GM20000 (cell line): ENCODE results near the gene COQ5.

Source experiments
- DNase-seq: peaks from one replicate; pipeline ENCODE4 v3.0.0; 2012; ENCODE audit warnings: low spot score
- TF ChIP-seq, protein P1 (sequence below): IDR thresholded peaks from 2 replicates; pipeline ENCODE4 v1.5.1; 2012; ENCODE audit warnings: mild to moderate bottlenecking, control low read depth; ENCODE audit errors: extremely low read depth, missing control alignments

COQ5 gene

DNA sequence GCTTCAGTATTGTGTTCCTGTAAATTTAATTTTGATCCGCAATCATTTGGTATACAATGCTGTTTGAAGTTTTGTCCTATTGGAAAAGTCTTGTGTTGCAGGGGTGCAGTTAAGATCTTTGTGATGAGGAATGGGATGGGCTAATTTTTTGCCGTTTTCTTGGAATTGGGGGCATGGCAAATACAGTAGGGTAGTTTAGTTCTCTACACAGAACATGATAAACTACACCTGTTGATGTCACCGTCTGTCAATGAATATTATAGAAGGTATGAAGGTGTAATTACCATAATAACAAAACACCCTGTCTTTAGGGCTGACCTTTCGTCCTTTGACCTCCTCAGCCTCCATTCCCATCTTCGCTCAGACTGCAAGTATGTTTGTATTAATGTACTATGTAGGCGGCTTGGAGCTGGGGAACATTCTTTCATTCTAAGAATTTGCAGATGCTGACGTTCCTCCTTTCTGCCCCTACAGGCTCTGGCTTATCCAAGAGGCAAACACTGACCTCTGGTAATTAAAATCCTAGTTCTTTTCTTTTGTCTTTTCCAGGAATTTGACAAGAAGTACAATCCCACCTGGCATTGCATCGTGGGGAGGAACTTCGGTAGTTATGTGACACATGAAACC, 31.3 kb downstream of the COQ5 start:
- no peak for DNase-seq
- TF ChIP-seq, protein P1, sequence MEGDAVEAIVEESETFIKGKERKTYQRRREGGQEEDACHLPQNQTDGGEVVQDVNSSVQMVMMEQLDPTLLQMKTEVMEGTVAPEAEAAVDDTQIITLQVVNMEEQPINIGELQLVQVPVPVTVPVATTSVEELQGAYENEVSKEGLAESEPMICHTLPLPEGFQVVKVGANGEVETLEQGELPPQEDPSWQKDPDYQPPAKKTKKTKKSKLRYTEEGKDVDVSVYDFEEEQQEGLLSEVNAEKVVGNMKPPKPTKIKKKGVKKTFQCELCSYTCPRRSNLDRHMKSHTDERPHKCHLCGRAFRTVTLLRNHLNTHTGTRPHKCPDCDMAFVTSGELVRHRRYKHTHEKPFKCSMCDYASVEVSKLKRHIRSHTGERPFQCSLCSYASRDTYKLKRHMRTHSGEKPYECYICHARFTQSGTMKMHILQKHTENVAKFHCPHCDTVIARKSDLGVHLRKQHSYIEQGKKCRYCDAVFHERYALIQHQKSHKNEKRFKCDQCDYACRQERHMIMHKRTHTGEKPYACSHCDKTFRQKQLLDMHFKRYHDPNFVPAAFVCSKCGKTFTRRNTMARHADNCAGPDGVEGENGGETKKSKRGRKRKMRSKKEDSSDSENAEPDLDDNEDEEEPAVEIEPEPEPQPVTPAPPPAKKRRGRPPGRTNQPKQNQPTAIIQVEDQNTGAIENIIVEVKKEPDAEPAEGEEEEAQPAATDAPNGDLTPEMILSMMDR, result no peak

DNA sequence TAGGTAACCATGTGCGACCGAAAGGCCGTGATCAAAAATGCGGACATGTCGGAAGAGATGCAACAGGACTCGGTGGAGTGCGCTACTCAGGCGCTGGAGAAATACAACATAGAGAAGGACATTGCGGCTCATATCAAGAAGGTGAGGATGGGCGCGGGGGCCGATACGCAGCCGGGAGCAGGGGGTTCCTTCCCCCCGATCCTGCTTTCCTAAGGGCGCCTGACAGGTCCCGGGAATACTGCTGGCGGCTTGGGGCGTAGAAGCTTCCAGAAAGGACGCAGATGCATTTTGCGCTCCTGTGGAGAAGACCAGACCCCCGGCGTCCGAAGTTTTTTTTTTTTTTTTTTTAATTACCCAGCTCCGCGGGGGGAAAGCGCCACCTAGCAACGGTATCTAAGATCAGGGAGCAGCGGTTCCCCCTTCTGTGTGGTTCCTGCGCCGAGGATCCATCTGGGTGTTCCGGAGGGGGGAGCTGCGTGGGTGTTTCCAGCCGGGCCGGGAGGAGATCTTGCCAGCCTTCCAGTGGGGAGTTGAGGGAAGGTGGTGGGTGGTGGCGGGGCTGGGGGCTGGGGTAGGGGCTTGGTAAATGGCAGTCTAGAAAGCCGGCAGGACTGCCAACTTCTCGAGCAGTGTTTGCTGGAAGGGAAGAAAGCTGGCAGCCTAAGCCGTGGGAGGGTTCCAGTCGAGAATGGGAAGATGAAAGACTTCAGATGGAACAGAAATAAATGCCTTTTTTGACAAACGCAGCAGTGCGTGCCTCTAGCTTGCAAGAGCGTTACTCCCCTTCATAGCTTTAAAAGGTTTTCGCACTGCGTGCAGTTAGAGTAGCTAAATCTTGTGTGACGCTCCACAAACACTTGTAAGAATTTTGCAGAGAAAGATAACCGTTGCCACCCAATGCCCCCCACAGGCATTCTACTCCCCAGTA, 32.3 kb downstream of the COQ5 start:
- peak; percentile 68 for DNase-seq
- TF ChIP-seq, protein P1, result no peak

DNA sequence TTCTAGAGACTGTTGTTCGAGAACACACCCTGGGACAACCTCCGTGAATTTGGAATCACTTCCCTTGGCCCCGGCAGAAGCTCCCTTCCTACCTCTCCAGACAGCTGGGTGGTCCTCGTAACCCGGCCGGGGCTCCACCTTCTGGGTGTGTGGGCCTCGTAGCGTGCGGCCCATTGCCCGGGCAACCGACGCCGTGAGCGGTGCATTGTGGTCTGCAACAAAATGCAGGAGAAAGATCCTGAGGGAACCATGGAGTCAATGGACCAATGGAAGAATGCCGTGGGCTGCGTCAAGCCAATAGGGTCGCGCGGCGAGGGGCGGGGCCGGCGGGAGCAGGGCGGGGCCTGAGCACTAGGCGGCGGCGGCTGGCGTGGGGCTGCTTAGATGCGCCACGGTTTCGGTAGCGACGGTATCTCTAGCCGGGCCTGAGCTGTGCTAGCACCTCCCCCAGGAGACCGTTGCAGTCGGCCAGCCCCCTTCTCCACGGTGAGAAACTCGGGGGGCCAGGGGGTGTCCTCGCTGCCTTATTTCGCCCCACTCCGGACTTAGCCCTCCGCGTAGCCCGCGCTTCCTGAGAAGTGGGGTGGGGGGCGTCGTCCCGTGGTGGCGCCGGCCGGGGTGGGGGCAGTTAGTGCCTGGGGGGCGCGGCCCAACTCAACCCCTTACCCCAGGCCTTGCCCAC, 33.1 kb downstream of the COQ5 start, which contains the start of gene DYNLL1:
Gene DYNLL1 (plus strand): TSS at position 383 of the 682 bp plus-strand sequence. CDS start 309 bp downstream, outside the sequence.
- DNase-seq, result peak; percentile 97

DNA sequence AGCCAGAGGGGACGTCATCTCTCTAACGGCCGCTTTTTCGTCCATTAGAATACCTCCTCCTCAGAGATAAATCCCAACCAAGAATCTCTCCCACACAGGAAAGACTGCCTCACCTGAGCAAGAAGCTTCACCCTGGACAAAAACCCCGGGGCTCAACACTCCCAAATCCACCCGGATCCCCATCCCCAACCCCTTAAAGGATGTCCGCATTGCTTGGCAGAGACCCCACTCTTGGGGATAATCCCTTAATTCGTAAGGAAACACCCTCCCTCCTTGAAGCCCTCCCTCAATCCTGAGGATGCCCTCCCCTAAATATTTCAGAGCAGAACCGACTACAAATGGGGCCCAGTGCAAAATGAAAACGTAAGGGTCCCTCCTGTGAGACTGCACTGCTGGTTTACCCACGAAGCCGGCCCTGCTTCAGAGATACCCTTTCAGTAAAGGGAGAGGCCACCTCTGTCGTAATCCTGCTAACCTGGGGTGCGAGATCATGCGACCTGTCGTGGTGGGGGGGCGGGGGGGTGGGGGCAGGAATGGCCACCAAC, 33.7 kb downstream of the COQ5 start:
- TF ChIP-seq, protein P1, result no peak
- no peak for DNase-seq

More for the DNA sequence above, 33.1 kb downstream of the COQ5 start, which contains the start of gene DYNLL1:
- TF ChIP-seq, protein P1, result no peak

DNA sequence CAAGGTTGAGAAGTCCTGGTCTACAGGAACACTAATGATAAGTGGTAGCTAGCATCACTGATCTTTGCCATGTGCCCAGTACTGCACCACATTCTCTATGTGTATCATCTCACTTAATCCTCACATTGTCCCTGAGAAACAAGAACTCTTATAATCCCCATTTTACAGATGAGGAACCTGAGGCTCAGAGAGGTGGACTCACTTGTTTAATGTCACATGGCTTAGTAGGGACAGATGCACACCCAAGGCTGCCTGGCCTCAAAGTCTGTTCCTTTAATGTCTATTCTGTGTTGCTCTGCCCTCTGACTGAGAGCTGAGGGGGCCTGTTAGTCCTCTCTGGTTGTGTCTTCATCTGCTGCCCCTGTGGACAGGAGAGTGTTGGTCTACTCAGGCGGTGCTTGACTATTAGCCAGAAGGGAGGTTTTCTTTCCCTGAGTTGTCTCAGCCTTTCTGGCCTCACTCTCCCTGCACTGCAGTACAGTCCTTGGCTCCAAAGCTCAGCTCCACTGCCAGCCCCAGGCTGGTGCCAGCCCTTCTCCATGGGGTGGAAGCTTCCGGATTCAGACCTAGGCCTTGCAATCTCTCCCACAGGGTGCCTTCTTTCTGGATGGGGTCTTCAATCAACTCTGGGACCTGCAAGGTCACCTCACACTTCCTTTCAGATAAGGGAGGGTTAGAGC, 38.0 kb downstream of the COQ5 start:
- TF ChIP-seq, protein P1, result no peak
- no peak for DNase-seq

DNA sequence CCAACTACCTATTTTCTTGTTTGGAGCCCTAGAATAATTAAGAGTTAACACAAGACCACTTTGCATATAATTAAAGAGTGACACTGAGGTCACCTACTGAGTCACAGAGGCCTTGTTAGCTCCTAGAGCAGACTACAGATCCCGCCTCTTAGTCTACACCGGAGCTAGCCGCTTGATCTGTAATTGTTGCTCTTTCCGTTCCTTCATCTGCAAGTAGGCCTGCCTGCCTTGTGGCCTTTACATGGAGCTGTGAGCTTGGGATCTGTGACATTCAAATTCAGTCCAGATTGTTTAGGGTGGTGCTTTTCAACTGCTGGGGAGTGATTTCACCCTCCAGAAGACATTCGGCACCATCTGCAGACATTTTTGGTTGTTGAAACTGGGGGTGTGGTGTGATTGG, 38.6 kb downstream of the COQ5 start:
- DNase-seq, result no peak
- TF ChIP-seq, protein P1, result no peak
